Diencephalon (tissue), 1 donor: ENCODE data around the gene IL36G. TPM values are rescaled to one million over a fixed set of nuclear protein-coding genes. Genes with fewer than 3 reads are reported as not detected.

ENCODE experiments used
- small RNA-seq: library from RNA; depleted of rRNA; stranded (forward); fragments of <200 nt; gene quantifications from one replicate; pipeline ENCODE3, GENCODE V24; 2014
- total RNA-seq: library from RNA; depleted of rRNA; stranded (reverse); fragments of >200 nt; gene quantifications from one replicate; pipeline ENCODE4 v1.2.3, GENCODE V29; 2014

The IL36G gene
- not detected for total RNA-seq

GRCh38 chr2:112977559-112978056, at the start of gene IL36G:
Gene IL36G (plus strand): TSS chr2:112978006. CDS start chr2:112978639, 633 bp downstream.

GRCh38 chr2:113005030-113005509, 27.3 kb downstream of the IL36G start, which contains the start of gene IL36A:
Gene IL36A (plus strand): TSS chr2:113005459. CDS start chr2:113005872, 413 bp downstream.

Small RNA genes lying within 50 kb of the gene (small RNA-seq; reads per million reads assigned to genes)
- not detected for gene HMGN2P23

Other genes with a start within 250 kb of the IL36G start
- 4.2 TPM for gene CKAP2L, start 213.4 kb upstream of the IL36G start, total RNA-seq
- 0.92 TPM for gene IL1A, start 193.5 kb upstream of the IL36G start, total RNA-seq
- gene IL1B, start 141.2 kb upstream of the IL36G start, total RNA-seq = 1.2 TPM
- not detected for gene IL37, start 66.8 kb upstream of the IL36G start, total RNA-seq
- not detected for gene IL36A, start 27.5 kb downstream of the IL36G start, total RNA-seq
- gene IL36B, start 74.9 kb downstream of the IL36G start, total RNA-seq = not detected
- gene IL36RN, start 81.2 kb downstream of the IL36G start, total RNA-seq = not detected
- gene IL1F10, start 90.0 kb downstream of the IL36G start, total RNA-seq = not detected
- not detected for gene IL1RN, start 149.6 kb downstream of the IL36G start, total RNA-seq
- gene PSD4, start 196.0 kb downstream of the IL36G start, total RNA-seq = 4.4 TPM